Medulla oblongata (tissue), 1 donor: ENCODE results near the gene NPC1.
"Not testable (repeated sequence)": the region's sequence is repeated elsewhere in the genome, so short reads cannot be mapped to it uniquely, and the experiment has no call there.

Source experiments
- DNase-seq: peaks from one replicate; pipeline ENCODE4 v3.0.0-alpha.2; 2015; ENCODE audit errors: extremely low spot score

NPC1 gene

DNA sequence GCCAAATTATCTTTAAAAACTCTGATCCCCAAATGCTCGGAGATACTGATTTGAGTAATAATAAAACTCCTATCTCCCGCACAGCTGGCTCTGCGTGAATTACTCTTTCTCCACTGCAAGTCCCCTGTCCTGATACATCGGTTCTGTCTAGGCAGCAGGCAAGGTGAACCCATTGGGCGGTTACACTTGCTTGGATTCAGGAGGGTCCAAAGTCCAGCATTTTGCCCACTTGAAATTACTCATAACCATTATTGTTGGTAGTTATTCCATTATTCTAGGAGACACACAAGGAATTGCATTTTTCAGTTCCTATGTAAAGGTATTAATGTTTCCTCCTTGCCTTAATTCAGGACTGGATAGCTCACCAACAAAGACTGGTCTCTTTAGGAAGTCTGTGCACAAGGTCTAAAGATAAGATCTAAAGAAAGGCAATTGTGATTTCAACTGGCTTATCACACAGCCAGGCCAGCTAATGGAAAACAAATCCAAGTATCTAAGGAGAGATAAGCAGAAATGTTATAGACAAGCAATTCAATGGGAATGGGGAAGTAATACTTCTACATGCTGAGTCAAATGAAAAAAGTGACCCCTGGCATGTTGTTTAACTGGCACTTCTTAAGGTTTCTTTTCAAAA lies 23.2 kb upstream of the NPC1 start:
- no peak for DNase-seq

DNA sequence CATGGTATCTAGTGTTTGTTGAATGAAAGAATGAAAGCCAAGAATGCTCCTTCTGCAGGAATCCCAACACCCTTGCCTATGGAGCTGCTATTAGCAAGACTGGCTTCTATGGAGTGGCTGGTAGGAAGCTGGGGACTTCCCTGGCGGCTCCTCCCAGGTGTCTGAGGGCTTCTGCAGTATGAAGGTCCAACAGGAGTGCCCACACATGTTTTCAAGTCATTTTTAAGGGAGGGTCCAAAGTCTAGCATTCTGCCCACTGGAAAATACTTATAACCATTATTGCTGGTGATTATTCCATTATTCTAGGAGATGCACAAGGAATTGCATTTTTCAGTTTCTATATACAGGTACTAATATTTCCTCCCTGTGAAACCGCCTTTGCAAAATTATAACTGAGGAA lies 21.9 kb upstream of the NPC1 start:
- no peak for DNase-seq

DNA sequence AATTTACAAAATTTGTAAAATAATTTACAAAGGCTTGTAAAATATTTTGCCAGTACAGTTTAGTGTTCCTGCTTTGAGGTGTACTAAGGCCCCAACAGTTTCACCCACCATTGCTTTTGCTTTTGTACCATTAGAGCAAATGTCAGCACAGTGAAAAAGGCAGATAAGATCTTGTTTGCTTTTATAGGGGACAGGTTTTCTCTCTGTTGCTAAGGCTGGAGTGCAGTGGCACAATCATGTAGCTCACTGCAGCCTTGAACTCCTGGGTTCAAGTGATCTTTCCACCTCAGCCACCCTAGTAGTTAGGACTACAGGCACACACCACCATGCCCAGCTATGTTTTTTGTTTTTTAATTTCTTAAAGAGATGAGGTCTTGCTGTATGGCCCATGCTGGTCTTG lies 19.6 kb upstream of the NPC1 start:
- DNase-seq: no peak

DNA sequence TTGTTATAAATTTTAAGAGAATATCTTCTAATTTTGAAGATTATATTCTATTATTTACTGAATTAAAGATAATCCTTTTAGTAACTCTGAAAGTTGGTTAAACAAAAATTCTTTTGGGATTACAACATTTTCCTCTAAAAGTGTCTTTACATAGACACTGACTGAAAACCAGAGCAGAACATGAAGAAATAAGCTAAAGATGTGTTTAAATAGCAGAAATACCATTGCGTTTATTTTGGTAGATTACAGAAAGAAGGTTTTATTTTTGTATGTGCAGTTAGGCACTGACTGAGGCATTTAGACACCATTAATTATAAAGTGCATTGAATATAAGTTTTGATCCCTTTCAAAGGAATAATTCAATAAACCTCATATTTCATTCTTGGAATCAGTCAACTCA lies 13.5 kb upstream of the NPC1 start:
- DNase-seq: no peak

DNA sequence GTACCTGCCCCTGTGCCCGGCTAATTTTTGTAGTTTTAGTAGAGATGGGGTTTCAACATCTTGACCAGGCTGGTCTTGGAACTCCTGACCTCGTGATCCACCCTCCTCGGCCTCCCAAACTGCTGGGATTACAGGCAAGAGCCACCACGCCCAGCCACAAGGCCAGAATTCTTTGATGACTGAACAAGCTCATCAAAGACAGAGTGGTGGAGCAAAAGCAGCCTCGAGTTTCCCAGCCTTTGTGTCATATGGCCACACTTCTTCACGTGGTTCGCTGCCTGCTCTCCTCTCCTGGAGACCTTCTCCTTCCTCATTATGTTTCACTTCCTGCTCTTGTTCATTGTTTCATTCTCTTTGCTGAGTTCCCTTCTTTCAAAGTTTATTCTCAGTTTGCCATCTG lies 9.9 kb upstream of the NPC1 start:
- DNase-seq: peak; percentile 68

DNA sequence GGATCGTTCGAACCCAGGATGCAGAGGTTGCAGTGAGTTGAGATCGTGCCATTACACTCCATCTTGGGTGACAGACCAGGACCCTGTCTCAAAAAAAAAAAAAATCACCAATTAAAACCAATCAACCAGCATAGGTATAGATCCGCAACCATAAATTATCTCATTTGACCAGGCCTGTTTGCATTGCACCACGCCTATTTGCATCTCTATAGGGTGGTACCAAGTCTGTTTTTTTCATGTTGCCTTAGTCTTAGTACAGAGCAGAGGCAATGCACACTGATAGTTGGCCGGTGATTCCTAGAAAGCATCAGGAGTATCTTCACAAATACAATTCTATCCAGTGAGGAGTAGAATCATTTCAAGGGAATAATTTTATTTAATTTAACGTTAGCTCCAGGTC lies 9.3 kb upstream of the NPC1 start:
- DNase-seq: no peak

DNA sequence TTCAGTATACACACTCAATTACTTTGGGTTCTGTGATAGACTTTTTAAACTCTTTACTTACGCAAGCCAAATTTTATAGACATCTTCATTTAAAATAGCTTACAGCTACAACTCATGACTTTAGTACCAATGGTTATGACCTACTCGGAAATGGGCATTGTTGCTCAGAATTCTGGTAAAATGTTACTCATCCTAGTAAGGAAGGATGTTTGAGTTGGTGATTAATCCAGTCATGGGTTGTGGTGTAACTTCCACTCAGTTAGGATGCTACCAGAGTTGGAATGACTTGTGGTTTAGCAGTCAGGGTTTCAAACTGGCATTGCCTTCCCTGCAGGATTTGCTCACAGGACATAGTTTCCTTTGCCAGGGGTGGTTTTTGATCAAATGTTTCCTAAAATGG lies 7.4 kb upstream of the NPC1 start:
- no peak for DNase-seq

DNA sequence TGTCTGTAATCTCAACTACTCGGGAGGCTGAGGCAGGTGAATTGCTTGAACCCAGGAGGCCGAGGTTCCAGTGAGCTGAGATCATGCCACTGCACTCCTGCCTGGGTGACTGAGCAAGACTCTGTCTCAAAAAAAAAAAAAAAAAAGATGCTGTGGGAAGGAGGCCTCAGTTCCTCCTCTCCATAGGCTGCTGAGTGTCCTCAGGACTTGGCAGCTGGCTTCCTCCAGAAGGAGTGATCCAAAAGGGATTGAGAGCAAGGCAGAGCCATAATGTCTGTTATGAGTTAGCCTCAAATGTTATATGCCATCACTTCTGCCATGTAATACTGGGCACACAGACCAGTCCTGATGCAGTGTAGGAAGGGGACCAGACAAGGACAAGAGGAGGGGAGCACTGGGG lies 6.6 kb upstream of the NPC1 start:
- DNase-seq: no peak

DNA sequence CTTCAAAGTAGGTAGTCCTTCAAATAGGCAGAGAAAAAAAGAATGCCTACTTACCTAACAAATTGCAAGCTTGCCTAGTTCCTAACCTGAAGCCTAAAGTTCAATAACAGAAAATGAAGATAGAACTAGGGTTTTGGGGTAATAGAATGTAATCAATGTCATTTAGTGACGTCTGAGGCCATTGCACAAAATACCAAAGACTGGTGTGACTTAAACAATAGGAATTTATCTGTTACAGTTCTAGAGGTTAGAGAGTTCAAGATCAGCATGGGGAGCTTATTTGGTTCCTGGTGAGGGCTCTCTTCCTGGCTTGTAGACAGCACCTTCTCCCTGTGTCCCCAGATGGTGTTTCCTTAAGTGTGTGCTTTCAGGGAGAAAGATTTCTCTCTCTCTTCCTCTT lies 4.7 kb upstream of the NPC1 start:
- no peak for DNase-seq

DNA sequence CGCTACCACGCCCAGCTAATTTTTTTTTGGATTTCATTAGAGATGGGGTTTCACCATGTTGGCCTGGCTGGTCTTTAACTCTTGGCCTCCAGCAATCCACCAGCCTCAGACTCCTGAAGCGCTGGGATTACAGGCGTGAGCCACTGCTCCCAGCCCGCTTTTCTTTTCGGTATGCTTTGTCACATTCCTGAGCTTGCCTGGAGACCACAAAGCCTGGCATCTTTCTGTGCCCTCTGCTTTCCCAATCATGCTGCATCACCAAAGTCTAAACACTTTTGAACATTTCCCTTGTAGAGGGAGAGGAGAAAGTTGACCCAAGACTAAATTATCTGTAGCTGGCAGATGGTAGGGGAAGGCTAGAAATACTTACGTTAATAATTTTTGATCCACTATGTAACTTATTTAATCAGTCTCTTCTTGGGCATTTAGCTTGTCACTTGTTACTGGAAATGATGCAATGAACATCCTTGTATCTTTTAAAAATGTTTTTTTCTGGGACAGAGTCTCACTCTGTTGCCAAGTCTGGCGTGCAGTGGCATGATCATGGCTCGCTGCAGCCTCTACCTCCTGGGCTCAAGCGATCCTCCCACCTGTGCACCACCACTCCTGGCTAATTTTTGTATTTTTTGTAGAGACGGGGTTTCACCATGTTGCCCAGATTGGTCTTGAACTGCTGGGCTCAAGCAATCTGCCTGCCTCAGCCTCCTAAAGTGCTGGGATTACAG lies 2.7 kb upstream of the NPC1 start:
- DNase-seq: no peak

DNA sequence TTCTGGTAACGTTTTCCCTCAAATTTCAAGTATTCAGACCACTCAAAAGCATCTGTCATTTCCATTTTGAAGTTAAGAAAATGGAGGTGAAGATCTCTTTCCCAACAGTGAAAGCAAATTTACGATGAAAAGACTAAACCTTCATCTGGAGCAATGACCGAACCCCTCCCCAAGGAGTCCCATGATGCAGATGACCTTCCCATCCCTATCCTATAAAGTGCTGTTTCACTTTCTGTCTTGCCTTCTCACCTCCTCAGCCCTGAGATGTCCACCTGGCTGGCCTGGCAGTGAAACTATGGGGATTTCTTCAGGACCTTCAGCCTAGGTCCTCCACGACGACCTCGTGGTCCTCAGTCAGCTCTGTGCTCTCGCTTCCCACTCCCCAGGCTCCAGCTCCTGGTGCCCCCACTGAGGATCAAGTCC lies 925 bp upstream of the NPC1 start:
- no peak for DNase-seq

DNA sequence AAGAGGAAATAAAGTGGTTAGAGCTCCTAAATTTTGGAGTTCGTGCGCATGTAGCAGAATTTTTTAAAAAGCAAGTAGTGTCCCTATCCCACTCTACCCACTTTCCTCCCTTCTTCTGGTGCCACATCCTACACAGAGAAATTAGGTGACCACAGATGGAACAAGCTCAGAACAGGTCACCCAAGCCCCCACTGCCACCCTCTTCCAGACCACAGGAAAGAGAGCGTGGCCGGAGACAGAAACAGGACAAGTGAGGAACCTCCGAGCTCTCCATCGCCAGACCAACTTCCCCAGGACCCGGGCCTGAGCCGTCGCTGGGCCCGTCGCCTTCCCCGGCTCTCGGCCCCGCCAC lies 433 bp downstream of the NPC1 start:
- peak; percentile 34 for DNase-seq

DNA sequence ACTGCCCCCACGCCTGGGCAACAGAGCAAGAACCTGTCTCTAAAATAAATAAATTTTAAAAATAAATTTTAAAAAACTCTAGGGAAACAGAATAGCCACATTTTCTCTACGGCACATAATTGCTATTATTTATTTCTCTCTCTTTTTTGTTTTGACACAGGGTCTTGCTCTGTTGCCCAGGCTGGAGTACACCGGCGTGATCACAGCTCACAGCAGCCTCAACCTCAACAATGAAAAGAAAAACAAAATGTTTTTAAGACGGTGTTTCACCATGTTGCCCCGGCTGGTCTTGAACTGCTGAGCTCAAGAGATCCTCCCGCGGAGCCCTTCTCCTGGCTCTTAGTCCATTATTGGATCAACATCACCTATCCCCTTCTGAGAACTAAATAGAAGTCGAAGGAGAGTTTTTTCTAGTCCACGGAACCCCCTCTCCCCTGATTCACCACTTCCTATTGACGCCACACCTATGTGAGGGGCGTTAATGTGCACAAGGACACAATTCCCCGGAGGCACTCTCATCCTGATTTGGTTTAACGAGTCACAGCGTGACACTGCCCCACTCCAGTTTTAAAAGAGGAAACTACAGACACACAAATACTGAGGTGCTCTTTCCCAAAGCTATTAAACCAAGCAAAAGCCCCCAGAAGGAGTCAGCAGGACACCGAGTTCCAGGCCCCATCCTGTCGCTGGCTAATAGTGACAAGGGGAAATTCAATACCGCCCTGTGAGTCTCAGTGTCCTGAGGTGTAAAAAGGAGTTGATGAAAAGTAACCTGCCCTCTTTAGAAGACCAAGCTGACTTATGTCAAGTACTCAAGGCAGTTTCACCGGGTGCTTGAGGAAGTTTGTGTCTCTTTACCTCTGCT lies 1.1 kb downstream of the NPC1 start:
- DNase-seq: peak; percentile 68

DNA sequence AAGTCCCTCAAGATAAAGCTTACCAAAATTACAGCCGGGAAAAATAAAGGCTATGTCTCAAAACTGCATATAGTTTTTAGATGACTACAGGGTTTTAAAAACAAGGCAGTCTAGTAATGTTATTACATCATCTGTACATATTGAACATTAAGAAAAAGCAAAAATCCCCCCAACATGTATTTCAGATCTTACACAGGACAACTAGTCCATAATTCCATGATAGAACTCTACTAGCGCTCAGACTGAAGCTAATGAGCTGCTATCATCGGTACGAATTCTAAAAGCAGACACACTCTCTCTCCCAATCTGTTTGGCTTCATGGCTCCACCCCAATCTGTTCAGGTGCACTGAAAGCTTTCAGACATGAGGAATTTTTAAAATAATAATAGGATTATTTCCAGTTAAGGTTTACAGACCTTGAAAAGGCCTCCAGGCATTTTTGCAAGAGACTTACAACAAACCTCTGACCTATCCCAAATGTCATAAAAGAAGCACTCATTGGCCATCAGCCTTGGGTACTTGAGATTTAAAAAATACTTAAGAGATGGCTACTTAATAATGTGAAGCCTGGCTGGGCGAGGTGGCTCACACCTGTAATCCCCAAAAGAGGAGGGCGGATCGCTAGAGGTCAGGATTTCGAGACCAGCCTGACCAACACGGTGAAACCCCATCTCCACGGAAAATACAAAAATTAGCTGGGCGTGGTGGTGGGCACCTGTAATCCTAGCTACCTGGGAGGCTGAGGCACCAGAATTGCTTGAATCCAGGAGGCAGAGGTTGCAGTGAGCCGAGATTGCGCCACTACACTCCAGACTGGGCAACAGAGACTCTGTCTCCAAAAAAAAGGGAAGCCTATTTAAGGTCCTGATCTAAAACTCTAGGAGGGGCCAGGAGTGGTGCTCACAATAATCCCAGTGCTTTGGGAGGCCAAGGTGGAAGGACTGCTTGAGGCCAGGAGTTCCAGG lies 2.0 kb downstream of the NPC1 start:
- DNase-seq: peak; percentile 33

DNA sequence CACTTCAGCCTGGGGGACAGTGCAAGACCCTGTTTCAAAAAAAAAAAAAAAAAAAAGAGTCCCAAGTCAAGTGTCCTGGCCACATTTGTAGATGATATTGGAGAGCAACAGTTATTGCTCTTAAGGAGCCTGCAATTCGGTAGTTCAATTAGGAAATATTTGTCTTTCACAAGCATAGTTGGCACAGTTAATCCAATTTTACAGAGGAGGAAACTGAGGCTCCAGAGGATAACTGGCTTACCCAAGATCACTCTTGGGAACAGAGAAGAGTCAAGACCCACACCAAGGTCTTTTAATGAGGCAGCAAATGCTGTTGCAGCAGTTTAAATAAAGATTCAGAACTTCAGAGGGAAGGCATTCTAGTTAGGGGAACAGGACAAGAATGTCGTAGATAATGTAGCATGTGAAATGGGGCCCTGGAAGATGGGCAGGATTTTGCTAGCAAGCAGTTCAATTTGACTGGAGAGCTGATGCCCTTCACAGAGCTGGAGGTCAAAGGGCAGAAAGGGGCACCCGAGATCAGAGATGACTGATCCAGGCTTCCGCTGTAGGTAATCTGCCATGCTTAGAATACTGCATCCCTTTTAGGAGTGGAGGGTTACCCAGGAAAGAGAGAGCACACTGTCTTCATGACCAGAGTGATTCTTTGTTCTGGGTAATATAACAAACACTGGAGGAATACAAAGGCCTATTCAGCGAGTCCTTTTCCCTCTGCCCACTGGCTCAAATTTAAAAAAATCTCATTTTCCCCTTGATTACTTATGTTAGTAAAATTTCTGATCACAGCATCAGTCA lies 3.0 kb downstream of the NPC1 start:
- peak; percentile 93 for DNase-seq

DNA sequence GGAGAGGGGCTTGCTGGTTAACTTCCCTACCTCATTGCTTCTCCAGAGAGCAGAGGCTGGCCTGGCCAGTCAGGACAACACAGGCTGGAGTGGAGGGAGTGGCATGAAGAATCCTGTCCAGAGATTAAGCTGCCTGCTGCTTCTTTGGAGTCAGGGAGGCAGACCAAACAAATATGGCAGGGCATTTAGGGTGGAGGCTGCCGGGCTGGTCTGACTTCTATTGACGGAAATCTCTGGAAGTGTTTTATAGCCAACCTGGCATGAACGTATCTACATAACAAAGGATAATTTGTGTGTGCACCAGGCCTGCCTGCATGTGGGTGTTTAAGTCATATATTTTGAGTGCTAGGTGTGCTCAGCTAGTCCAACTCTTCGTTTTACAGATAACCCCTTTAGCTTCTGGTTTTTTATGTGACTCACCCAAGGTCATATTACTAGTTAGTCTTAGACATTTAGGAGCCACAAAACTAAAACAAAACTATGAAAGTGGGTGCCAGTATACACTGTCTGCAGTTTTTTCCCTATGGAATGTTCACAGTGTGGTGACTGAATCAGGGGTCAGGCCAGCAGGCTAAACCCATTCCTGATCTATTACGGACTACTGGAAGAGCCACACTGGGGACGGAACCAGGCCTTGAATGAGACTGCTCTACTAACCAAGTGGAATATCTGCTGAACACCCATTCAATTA lies 5.5 kb downstream of the NPC1 start:
- no peak for DNase-seq

DNA sequence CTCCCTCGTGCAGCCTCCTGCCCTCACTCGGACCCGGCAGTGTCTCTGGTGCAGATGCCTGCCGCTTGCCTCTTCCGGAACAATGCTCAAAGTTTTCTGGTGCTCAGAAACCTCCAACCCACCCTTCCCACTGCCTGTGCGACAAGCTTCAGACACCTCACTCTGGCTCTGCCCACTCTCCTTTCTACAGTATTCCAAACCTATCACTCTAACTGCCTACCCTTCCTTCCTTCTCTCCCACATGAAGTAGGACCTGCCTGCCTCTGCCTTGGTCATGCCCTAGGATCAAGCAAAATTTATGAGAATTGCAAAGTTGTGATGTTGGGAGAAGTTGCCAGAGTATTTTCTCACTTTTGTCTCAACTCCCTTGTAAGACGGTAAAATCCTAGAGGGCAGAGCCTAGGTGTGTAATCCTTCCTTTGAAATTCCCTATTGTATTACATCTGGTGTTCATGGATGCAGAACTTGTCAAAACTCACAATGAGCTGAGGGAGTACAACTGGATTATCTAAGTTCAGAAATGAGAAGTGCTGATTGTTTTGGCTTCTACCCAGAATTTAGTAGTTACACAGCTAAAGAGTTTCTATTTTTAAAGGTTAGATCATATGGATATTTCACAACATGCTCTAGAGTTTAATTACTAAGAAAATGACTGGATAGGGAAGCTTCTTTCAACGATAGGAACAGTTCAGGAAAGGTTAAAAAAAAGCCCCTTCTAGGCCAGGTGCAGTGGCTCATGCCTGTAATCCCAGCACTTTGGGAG lies 7.2 kb downstream of the NPC1 start:
- DNase-seq: no peak

DNA sequence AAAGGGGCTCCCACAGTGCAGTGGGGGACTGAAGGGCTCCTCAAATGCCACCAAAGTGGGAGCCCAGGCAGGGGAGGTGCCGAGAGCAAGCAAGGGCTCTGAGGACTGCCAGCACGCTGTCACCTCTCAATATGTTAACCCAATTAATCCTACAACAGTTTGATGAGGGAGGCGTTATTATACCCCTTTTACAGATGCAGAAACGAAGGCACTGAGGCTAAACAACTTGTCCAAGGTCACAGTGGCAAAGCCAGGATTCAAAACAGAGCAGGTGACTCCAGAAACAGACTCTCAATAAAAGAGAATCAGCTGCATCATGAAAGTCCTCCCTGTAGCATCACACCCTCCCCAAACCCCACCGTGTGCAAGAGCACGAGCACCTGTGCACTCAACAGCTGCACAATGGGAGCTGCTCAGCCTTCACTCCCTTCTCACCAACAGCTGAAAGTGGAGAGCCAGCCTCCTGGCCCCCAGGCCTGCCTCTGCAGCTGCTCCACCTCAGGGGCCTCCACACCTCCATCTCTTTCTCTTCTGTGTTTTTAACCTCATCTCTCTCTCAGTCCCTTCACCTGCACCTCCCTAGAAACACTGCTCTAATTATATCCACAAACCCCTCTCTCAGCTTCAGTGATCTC lies 8.1 kb downstream of the NPC1 start:
- no peak for DNase-seq

DNA sequence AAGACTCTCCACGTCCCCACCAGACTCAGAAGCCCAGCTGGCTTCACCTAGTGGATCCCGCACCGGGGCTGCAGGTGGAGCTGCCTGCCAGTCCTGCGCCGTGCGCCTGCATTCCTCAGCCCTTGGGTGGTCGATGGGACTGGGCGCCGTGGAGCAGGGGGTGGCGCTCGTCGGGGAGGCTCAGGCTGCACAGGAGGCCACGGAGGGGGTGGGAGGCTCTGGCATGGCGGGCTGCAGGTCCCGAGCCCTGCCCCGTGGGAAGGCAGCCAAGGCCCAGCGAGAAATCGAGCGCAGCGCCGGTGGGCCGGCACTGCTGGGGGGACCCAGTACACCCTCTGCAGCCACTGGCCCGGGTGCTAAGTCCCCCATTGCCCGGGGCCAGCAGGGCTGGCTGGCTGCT lies 8.8 kb downstream of the NPC1 start:
- not testable (repeated sequence) for DNase-seq
